Measurements from ENCODE around the gene GALNT2.

DNA sequence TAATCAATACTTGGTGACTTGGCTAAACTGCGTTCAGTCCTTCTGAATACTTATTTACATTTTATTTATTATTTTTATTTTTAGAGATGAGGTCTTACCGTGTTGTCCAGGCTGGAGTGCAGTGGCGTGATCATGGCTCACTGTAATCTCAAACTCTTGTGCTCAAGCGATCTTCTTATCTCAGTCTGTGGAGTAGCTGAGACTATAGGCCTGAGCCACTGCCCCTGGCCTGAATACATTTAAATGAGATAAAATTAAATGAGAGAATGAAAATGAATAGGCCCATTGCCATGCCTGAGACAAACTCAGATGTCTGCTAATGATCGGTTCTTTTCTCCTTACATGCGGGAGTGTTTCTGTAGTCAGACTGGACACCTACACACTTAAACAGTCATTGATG lies 86.0 kb downstream of the GALNT2 start:
- TF ChIP-seq POLR2AphosphoS5 (IDR thresholded peaks at IDR 0.05; ENCODE audit: low read depth, low read length) (no peak), POLR2A (IDR thresholded peaks at IDR 0.05; ENCODE audit: low read depth, low read length) (no peak), TAF1 (IDR thresholded peaks at IDR 0.05; ENCODE audit: low read depth, low read length) (no peak)
